T1000 (cell line): ENCODE results near the gene FBXO46.

Source experiments
- DNase-seq: peaks from one replicate; lab custom pipeline; 2025; ENCODE audit warnings: mixed read lengths; lab: John Stamatoyannopoulos, UW

FBXO46 gene

DNA sequence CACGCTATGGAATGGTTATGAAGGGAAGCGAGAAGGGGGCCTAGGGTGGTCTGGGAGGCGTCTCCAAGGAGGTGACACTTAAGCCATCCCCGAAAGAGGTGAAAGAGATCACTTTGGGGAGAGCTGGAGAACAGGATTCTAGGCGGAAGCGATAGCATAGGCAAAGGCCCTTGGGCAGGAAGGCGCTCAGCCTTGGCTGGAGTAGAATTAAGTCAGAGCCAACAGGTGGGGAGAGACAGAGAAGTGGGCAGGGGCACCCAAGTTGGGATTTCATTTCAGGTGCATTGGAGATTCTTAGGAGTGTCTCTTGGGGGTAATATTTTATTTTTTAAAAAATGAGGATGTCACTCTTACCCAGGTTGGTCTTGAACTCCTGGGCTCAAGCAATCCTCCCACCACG lies 48.6 kb downstream of the FBXO46 start:
- no peak for DNase-seq

- peak; percentile 76 for DNase-seq
These were observed 49.2 kb downstream of the FBXO46 start for GRCh38 chr19:45681391-45682015.

- no peak for DNase-seq
These were observed 53.1 kb downstream of the FBXO46 start for GRCh38 chr19:45677351-45678230.

DNA sequence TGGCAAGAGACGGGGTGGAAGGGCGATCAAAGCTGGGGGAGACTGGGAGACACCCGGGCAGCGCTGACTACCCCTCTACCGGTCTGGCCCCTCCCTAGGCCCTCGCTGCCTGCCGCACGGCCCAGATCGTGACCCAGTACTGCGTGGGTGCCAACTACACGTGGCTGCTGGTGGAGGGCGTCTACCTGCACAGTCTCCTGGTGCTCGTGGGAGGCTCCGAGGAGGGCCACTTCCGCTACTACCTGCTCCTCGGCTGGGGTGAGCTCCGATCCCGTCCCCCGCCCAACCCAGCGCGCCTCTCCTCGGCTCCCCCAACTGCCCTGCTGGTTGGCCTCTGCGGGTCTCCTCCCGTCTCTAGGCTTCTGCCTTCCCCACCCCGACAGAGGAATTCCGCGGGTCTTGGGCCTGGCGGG lies 53.8 kb downstream of the FBXO46 start:
- DNase-seq = no peak

DNA sequence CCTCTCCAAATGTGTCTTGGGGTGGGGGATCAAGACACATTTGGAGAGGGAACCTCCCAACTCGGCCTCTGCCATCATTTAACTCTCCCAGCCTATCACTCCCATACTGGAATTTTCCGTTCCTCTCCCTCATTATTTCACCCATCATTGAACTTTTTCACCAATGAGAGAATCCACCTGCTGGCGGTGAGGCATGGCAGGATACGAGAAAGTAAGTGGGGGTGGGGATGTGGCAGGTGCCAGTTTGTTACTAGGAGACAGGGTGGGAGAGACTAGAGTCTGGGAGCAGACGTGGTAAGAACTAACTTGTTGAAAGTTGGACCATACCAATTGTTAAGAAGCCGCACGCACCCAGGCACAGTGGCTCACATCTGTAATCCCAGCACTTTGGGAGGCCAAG lies 55.8 kb downstream of the FBXO46 start:
- no peak for DNase-seq

- DNase-seq = peak; percentile 35
These were observed 59.8 kb downstream of the FBXO46 start for GRCh38 chr19:45670670-45671453.

- no peak for DNase-seq
These were observed 62.3 kb downstream of the FBXO46 start for GRCh38 chr19:45668342-45668871.

- peak; percentile 17 for DNase-seq
These were observed 62.9 kb downstream of the FBXO46 start, which contains the start of gene GIPR for GRCh38 chr19:45667620-45668341. Gene GIPR (plus strand): TSS chr19:45668221. CDS start chr19:45669521, 1,300 bp downstream.

DNA sequence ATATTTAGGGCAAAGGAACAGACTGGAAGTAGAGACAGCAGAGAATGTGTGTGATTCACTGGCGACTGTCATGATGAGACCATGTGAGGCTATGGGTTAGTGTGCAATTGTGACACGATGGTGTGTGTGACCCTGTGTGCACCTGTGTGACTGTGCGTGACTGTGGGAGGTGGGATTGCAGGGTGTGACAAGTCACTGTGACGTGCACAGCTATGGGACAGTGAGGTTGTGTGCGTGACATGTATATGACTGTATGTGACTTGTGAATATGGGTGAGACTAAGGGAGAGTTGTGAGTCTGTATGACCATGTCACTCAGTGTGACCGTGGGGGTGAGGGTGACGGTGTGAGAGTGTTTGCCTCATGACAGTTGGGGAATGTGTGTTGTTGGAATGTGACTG lies 66.1 kb downstream of the FBXO46 start:
- DNase-seq = no peak

- no peak for DNase-seq
These were observed 66.9 kb downstream of the FBXO46 start for GRCh38 chr19:45663800-45664199.

GRCh38 chr19:45660636-45661035 lies 70.1 kb downstream of the FBXO46 start:
- DNase-seq = no peak
